HS-27A (cell line): ENCODE results near the gene DOCK11.

Experiments
- DNase-seq: peaks from one replicate; pipeline ENCODE4 v3.0.0-alpha.2; 2012; ENCODE audit warnings: low read depth, missing footprints

The DOCK11 gene

DNA sequence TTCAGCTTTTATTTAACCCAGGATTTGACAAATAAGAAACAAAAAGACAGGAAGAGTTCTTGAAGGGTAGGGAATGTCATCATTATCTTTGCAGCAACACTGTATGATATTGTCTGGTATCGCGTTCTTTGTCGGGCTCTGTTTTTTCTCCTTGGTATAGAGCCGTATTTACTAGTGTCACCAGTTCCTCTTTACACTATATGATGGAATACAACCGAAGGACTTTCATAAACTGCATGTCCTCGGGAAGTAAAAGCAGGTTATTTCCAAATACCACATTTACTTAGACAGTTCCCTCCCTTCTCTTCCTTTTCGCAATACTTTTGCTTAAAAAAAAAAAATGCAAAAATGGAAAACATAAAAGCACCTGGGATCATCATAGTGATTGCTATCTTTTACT, 135.2 kb downstream of the DOCK11 start:
- DNase-seq, result no peak

GRCh38 chrX:118631586-118631985, 136.0 kb downstream of the DOCK11 start:
- DNase-seq, result no peak

DNA sequence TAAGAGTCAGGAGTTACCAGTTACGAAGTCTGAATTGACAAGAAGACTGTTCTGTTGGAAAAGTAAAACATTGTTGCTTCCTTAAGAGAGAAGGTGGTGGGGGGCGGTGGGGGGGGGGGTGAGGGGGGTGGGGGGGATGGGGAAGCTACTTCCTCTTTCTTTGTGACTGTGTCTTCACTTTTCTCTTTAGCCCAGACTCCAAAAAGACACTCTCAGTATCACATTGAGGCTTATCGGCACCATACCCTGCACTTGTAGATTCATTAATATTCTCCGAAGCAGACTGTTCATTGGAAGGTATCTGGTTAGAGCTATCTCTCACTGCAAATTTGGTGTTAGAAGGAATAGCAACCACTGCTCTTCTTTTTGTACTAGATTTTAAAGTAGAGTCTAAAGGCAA, 137.2 kb downstream of the DOCK11 start:
- no peak for DNase-seq

DNA sequence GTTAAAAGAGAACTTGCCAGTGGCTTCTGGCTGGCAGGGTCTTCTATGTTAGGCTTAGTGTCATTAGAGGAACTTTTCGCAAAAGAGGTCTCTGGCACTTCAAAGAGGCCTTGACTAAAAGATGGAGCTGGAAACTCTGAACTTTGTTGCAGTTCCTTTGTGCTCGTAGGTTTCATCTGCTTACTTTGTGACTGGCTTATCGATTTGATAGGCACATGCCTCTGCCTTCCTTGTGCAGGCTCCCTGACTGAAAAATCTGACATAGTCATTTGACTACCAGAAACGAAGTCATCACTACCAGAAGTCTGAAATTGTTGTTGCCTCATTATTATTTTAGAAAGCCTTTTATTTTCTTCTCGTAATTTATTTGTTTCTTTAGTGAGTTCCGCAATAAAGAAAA, 137.9 kb downstream of the DOCK11 start:
- DNase-seq, result no peak

GRCh38 chrX:118634336-118634735, 138.7 kb downstream of the DOCK11 start:
- no peak for DNase-seq

DNA sequence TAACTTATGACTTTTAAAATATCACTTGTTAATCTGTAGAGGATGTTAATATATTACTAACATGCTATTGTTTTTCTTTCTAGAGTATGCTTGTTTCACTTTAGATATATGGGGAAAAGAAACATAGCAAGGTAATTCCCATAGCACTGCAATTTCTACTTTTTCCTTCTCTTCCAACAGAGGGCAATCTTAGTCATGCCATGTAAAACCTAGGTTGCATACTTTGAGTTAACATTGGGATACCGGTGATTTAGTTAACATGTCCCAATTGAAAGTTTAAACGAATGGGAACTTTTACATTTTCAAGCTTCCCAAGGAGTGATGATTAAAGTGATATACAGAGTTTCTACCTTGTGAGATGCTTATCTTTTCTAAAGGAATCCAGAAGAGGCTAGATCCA, 142.4 kb downstream of the DOCK11 start:
- DNase-seq, result no peak

DNA sequence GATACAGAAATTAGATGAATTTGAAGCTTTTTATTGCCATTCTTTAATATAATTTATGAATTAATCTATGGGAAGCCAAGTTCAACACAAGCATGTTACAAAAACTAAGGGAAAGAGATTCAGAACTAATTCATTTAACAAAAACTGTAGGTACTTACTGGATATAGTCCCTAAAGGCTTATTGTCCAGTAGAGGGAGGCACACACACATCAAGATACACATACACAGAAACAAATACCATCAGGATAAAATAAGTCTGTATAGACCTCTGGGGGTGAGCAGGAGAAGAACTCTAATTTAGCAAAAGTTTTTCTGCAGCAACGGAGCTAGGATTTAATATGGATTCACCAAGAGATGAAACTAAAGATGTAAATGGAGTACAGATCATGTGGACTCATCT, 148.8 kb downstream of the DOCK11 start:
- DNase-seq, result no peak

- no peak for DNase-seq
These were observed 157.1 kb downstream of the DOCK11 start for GRCh38 chrX:118652717-118653116.

GRCh38 chrX:118654331-118654730, 158.7 kb downstream of the DOCK11 start:
- DNase-seq, result no peak

- peak; percentile 54 for DNase-seq
These were observed 160.1 kb downstream of the DOCK11 start for GRCh38 chrX:118655561-118656246.

DNA sequence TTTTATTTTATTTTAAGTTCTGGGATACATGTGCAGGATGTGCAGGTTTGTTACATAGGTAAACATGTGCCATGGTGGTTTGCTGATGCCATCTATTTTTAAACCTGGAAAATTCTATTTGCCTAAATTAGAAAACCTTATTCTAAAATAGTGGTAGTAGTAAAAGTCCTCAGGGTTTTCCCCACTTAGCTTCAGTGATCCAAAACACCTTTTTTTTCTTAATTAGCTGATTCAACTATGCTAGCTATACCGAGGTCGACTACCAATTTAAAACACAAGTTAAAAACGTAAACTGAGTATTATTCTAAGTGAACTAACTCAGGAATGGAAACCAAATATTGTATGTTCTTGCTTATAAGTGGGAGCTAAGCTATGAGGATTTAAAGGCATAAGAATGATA, 161.8 kb downstream of the DOCK11 start:
- no peak for DNase-seq

- no peak for DNase-seq
These were observed 164.5 kb downstream of the DOCK11 start for GRCh38 chrX:118660085-118660484.

DNA sequence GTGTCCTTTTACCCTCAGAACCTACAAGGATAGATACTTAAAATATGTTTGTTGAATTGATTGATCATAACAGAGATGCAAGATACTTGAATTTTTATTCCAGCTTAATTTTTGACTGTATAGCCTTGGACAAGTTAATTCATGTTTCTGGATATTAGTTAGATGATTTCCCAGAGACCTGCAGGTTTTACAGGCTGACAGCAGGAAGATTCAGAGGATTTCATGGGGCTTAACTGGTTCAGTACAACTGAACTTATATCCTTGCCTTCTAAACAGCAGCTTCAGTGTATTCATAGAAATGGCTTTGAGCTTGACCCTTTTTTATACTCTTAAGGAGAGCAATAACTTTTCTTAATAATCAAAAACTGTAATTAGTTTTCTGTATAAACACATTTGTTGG, 169.6 kb downstream of the DOCK11 start:
- no peak for DNase-seq

GRCh38 chrX:118666521-118666920, 170.9 kb downstream of the DOCK11 start:
- no peak for DNase-seq

GRCh38 chrX:118669435-118669834, 173.8 kb downstream of the DOCK11 start:
- DNase-seq, result no peak

GRCh38 chrX:118675326-118675965, 179.8 kb downstream of the DOCK11 start:
- DNase-seq, result no peak

DNA sequence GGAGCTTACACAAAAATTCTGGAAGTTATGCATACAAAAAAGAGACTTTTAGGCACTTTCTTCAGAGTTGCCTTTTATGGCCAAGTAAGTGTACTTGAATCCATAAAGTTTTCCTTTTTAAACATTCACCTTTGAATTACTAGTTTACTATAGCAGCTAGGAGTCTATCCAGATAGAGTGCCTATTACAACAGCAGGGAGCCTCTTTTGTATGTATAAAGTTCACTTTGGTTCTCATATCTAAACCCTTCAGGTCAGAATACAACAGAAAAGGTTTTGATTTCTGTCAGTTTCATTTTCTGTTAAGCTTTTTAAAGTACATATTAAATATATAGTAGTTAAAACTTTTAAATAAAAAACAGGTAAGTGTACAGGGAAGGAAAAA, 180.3 kb downstream of the DOCK11 start:
- no peak for DNase-seq

DNA sequence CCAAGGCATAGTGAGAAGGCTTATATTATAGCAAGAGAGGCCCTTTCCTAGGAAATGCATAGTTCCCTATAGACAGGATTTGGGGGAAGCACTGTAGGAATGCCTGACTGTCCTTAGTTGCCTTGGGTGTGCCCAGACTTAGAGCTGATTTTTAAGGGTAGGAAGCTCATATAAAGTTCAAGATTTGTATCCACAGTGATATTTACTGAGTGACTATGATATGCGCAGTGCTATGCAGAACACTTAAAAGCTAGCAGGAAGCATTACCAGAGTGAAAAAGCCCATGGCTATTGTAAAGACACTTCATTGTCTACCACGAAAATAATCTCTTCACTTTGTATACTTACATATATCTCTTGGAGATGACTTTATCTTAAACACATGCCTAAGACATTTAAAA, 181.7 kb downstream of the DOCK11 start:
- no peak for DNase-seq

DNA sequence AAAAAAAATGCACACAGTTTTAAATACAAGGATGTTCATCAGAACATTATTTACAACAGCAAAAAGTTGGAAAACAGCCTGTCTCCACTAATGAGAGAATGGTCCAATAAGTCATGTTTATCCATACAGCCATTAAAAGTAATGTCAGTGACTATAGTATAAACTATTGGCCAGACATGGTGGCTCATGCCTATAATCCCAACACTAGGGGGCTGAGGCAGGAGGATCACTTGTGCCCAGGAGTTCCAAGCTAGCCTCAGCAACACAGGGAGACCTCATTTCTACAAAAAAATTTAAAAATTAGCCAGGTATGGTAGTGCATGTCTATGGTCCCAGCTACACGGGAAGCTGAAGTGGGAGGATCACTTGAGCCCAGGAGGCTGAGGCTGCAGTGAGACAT, 183.7 kb downstream of the DOCK11 start:
- no peak for DNase-seq

GRCh38 chrX:118682258-118683014, 186.8 kb downstream of the DOCK11 start:
- no peak for DNase-seq

- DNase-seq, result no peak
These were observed 189.8 kb downstream of the DOCK11 start for GRCh38 chrX:118685393-118685792.

DNA sequence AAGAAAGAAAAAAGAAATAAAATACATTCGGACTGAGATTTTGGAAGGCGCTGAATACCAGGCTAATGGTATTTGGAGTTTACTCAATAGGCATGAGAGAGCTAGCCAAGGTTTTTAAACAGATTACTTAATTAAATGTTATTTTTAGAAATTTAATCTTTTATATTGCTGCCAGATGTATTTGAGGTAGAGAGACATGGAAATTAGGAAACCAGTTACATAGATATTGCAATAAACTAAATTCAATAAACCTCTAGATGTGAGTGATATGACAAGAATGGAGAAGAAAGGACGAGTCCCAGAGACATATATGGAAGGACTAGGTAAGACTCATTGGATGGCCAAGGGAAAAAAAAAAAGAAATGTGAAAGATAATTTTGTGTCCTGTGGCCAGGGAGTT, 193.3 kb downstream of the DOCK11 start:
- DNase-seq, result no peak

DNA sequence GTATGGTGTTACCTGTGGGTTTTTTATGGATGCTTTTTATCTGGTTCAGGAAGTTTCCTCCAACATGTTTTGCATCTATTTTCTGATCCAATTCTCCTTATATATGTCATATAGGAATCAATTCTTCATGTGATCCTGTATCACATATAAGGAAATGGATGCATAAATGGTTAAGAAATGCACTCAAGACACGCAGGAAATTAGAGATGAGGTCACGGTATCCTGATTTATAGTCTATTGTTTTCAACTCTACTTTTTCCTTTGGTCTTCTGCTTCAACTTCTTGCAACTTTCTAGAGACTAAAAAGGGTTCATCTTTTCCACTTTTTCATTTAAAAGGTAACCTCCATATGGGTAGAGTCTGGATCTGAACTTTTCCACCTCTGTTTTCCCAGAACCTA, 198.2 kb downstream of the DOCK11 start:
- no peak for DNase-seq
